SK-N-DZ (cell line): ENCODE results near the gene CCDC88A.
"Not testable (repeated sequence)": the region's sequence is repeated elsewhere in the genome, so short reads cannot be mapped to it uniquely, and the experiment has no call there.

Source experiments
- DNase-seq: peaks from one replicate; pipeline ENCODE4 v3.0.0-alpha.2; 2015; ENCODE audit warnings: low spot score

The CCDC88A gene

GRCh38 chr2:55391155-55391554 lies 28.5 kb downstream of the CCDC88A start:
- peak; percentile 87 for DNase-seq

DNA sequence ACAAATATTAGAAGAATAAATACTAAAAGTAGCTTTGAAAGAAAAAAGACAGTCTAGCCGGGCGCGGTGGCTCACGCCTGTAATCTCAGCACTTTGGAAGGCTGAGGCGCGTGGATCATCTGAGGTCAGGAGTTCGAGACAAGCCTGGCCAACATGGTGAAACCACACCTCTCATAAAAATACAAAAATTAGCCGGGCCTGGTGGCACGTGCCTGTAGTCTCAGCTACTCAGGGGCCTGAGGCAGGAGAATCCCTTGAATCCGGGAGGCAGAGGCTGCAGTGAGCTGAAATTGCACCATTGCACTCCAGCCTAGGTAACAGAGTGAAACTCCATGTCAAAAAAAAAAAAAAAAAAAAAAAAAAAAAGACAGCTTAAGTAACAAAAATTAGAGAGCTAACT lies 34.1 kb downstream of the CCDC88A start:
- not testable (repeated sequence) for DNase-seq

DNA sequence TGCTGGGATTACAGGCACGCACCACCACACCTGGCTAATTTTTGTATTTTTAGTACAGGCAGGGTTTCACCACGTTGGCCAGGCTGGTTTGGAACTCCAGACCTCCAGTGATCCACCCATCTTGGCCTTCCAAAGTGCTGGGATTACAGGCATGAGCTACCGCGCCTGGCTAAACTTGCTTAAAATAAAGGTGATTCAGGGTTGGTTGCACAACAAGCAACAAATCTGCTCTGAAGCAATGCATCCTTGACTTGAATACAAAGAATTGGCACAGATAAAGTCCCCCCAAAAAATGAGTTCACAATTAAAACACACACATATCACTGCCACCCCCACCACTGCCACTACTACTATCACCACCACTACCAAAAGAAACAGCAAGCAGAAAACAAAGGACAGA lies 34.9 kb downstream of the CCDC88A start:
- DNase-seq: no peak

GRCh38 chr2:55371376-55371775 lies 48.3 kb downstream of the CCDC88A start:
- DNase-seq: no peak

GRCh38 chr2:55370208-55370607 lies 49.4 kb downstream of the CCDC88A start:
- DNase-seq: no peak

DNA sequence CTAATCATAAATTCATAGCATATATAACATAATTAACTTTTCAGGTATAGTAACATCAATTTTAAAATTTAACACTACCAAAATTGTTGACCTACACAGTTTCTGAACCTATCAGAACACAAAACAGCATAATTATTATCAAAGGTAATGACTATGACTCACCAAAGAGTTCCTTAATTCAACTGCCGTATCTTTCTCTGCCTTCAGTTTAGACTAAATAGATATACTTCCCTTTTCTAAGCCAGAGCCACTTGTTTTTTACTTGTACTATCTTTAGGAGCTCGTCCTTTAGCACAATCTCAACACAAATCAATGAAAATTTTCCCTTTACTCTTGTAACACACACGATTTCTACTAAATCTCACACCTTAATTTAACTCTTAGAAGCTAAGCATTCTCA lies 54.4 kb downstream of the CCDC88A start:
- DNase-seq: no peak

- DNase-seq: no peak
Observed at GRCh38 chr2:55364189-55365055, 55.2 kb downstream of the CCDC88A start.

- DNase-seq: no peak
Observed at GRCh38 chr2:55363636-55364035, 56.0 kb downstream of the CCDC88A start.

GRCh38 chr2:55361465-55362189 lies 58.0 kb downstream of the CCDC88A start:
- DNase-seq: no peak

- DNase-seq: no peak
Observed at GRCh38 chr2:55358451-55358850, 61.2 kb downstream of the CCDC88A start.

GRCh38 chr2:55357927-55358326 lies 61.7 kb downstream of the CCDC88A start:
- no peak for DNase-seq

DNA sequence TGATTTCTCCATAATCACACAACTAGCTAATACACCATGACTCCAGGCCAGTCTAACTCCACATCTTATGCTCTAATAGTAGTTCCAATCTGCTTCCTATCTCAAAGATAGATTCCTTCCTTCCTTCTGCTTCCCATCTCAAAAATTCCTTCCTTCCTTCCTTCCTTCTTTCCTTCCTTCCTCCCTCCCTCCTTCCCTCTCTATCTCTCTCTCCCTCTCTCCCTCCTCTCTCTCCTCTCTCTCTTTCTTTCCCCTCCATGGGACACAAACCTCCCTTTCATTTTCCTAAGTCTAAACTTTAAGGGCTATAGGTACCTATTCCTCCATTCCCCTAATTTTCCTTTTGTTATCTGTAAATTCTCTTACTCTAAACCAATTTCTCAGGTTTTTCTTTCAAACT lies 62.5 kb downstream of the CCDC88A start:
- no peak for DNase-seq

- not testable (repeated sequence) for DNase-seq
Observed at GRCh38 chr2:55356136-55356535, 63.5 kb downstream of the CCDC88A start.

- no peak for DNase-seq
Observed at GRCh38 chr2:55355451-55355850, 64.2 kb downstream of the CCDC88A start.

DNA sequence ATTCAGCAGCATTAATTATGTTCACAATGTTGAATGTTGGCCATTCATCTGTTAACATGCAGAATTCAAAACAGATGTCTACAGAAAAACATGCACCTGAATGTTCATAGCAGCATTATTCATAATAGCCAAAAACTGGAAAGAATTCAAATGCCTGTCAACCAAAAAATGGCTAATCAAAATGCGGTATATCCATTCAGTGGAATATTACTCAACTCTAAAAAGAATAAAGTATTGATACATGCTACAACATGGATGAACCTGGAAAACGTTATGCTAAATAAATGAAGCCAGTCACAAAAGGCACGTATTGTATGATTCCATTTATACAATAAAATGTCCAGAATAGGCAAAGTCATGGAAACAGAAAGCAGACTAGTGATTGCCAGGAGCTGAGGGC lies 68.0 kb downstream of the CCDC88A start:
- no peak for DNase-seq

DNA sequence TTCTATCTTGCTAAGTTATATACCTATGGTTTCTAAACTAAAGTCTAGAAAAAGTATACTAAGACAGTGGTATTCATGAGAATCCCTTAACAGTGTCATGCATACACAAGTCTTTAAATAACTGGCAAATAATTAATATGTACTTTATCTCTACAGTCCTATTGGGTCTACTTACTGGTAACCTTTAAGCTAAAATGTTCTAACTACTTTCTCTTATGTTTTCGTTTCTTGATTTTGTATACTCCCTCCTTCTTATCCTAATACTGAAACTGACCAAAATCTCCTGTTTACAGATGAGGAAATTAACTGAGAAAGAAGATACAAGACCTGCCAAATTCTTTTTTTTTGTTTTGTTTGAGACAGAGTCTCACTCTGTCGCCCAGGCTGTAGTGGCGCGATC lies 74.6 kb downstream of the CCDC88A start:
- no peak for DNase-seq

GRCh38 chr2:55338268-55338667 lies 81.4 kb downstream of the CCDC88A start:
- no peak for DNase-seq

- DNase-seq: no peak
Observed at GRCh38 chr2:55334728-55335127, 84.9 kb downstream of the CCDC88A start.

DNA sequence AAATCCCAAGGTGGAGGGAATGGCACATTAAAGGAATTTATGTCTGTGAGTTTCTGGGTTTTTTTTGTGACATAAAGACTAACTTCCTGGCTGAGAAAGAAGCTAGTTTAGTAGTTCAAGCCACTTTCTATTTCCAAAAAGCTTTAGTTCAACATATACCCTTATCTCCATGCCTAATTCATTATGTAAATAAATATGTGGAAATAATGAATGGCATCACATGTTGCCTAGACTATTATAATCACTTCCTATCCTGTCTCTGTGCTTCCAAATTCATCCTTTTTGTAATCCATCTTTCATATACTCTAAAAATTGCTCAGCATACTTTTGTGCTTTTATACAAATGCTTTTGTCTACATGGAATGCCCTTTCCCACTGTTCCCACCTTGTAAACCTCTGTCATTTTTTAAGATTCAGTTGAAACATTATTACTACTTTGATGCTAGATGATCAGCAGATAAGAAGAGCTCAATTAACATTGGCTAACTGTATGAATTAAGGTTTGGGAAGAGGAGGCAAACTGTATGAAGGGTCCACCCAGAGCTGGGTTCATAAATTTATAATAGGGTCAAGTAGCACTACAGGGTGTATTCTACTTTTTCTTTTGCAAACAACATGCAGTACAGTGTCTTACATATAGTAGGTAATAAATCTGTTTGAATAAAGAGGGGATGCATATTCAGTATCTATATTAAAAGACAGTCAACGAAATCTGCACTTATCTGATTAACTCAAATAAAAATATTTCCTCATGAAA lies 88.9 kb downstream of the CCDC88A start:
- no peak for DNase-seq

DNA sequence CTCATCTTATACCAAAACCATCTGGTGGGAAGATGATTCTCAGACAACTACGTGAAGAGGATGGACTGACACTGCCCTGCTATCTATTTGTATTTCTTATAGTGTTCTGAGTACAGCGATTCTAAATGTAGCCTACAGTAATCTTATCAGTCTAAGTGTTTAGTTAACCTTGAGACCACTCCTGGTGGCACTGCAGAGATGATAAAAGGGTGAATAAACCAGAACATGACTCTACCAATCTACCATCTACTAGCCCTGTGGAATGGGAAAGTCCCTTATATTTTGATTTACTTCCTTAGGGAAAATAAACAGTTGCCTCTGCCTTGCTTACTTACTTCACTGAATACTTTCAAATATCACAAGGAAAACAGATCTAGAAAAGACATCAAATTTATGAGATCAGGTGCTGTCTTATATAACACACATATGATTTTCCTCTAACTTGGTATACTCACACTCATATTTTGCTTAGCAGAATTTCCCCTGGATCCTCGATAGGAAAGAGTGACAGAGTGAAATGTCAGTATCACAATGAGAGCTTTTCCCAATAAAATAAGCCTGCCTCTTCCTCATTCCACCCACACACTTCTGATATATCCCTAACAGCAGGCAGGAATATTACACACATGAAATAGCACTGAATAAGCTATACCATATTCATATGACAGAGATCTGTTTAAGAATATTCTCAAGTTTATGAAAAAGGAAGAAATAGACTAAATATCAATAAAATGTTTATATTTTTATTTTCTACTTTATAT lies 92.0 kb downstream of the CCDC88A start:
- DNase-seq: no peak

GRCh38 chr2:55314985-55315384 lies 104.7 kb downstream of the CCDC88A start:
- DNase-seq: no peak
